ENCODE data around the gene BSN. TPM values are rescaled to one million over a fixed set of nuclear protein-coding genes. Genes with fewer than 3 reads are reported as not detected.

The BSN gene
- total RNA-seq, 1 experiment from 2014 or later = 0.17 TPM

DNA sequence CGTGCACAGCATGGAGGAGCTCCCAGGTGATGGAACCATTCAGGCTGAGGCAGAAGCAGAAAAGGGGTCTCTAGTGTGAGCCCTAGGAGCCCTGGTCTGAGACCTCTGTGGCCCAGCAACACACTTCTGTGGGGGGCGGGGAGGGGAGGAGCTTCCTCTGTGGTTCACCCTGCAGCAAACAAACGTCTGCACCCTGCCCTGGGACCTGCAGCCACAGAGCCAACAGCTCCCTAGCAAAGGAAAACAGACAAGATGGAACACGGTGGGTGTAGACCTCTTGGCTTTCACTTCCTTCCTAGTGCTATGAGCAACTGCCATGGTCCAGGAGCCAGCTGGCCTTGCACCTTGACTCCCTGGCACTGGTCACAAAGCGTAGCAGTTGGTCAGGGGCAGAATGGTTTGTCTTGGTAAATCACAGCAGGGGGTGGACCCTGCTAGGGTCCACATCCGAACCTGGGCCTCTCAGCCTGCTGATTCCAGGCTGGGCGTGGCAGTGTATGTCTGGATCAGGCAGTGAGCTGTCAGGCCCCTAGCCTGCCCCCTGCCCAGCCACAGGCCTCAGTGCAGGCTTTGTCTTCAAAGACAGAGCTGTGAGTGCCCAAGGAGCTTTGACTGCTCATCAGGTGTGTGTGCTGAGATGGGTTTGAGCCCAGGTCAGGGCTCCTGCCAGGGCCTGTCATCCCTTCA is 158.5 kb downstream of the BSN start:
- DNase-seq (ENCODE audit: low read depth) = no peak

DNA sequence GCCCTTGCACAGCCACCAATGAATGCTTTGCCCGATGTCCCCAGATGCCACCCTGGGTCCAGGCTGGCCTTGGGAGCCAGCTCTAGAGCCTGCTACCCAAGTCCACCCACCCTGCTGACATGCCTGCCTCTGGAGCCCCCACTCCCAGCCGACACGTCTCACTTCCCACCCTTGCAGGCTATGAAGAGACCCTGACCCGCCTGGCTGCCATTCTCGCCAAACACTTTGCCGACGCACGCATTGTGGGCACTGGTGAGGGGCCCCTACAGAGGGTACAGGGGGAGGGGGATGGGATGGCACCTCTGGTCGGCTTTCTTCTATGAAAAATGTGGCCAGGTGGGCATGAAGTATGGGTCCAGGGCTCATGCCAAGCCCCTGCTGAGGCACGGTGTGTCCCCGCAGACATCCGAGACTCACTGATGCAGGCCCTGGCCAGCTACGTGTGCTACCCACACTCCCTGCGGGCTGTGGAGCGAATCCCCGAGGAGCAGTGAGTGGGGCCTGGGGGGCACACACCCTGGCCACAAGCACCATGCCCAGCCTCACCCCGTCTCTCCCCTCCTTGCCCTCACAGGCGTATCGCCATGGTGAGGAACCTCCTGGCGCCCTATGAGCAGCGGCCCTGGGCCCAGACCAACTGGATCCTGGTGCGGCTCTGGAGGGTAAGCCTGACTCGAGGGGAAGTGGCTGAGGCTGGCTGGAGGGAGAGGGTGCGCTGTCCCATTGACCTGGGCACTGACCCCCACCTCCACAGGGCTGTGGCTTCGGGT is 159.2 kb downstream of the BSN start:
- DNase-seq (ENCODE audit: low read depth) = no peak

DNA sequence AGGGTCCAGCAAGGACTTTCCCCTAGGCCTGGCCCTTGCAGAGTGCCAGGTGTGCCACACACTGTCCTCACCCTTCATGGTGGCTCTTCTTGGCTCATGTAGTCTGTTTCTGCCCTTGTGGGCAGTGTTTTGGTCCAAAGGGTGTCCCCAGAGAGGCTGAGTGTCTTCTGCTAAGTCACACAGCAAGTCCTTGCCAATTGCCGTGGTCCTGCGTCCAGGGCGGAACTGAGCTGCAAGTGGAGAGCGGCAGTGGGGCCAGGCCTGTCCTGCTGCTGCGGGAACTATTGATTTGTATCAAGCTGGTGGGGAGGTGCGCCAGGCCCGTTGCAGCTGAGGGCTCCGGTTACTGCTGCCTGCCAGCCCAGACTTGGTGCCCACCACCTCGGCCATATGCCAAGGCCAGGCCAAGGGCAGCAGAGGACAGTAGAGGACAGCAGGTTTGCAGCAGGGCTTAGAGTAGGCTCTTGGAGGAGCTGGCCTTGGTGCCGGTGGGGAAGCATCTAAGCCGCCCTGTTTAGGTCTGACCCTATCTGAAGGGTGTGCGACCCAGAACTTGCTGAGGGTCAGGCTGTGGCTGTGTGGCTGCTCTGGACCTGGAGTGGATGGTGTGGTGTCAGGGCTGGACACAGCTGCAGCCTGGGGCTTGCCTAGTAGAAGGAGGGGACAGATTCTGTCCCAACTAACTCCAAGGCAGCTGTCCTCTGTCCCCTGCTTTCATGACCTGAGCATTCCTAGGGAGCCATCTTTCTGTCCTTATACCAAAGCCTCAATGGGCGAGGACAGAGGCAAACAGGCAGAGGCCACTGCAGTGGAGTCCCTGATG is 160.7 kb downstream of the BSN start:
- no peak for DNase-seq (ENCODE audit: low read depth)

DNA sequence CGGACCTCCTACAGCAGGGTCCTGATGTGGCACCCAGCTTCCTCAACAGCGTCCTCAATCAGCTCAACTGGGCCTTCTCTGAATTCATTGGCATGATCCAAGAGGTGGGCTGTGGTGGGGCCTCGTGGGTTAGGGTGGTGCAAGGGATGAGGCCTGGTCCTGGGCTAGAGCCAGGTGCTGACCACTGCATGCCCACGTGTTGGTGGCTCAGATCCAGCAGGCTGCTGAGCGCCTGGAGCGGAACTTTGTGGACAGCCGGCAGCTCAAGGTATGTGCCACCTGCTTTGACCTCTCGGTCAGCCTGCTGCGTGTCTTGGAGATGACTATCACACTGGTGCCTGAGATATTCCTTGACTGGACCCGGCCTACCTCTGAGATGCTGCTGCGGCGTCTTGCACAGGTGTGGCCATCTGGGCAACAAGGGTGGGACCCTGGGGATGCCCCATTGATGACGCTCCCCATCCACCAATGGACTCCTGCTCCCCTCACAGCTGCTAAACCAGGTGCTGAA is 161.4 kb downstream of the BSN start:
- no peak for DNase-seq (ENCODE audit: low read depth)

DNA sequence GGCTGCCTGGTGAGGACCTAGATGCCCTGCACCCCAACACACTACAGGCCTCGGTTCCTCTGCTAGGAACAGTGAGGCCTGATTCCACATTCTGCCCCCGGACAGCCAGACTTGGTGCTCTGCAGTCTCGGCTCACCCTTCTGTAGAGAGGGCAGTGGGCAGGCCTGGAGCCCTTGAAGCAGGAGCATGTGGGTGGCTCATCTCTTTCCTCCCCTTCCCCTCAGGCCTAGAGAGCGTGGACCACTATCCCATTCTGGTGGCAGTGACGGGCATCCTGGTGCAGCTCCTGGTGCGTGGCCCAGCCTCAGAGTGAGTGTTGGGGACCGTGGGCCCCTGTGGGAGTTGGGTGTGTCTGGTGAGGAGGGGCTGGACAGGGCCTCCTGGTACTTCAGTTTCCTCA is 161.9 kb downstream of the BSN start:
- DNase-seq (ENCODE audit: low read depth) = no peak

DNA sequence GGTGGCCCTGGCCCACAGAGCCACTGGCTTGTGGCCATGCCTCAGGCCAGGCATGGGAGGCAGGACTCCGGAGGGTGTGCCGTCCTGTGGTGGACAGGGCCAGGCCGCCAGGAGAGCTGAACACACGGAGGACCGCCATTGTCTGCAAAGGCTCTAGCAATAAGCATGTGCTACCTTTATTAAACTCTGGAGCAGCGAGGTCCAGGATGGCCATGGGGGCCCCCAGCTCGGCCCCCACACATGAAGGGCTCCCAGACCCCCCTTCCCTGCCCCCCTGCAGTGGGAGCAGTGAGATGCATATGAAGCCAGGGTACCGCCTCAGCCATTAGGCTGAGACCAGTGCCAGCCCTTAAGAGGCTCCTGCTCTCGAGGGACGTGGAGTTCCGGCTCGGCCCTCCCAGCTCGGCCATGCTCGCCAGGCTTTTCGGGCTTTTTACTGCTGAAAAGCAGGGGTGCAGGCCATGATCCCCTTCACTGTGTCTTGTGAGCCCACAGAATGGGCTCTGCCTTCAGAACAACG is 162.5 kb downstream of the BSN start:
- no peak for DNase-seq (ENCODE audit: low read depth)

DNA sequence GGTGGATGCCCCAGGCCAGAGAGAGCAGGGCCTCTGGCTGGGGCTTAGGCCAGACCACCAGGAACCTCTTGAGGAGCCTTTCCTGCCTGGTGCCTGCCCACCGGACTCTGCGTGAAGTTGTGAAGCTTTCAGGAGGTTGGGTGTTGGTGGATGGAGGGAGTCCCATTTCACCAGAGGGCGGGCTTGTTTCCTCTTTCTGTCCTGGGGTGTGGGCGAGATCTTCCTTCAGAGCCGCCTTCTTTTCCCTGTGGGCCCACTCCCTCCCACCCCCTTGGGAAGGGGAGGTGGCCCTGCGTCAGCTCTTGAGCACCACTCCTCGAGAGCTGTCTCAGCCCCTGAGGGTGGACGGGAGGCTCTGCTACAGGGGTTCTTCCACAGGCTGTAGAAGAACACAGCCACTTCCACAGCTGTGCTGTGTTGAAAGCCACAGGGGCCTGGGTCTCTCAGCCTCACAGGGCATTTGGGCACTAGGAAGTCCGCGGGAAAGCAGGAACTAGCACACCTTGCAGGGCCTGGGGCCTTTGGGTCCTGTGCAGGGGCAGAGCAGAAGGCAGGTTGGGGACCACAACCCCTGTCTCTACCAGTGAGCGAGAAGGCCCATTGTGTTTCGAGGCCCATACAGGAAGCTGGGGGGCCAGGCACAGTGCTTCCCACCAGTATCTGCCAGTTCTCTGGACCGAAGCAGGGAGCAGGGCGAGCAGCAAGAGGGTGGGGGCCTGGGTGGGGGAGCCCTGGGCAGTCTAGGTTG is 163.1 kb downstream of the BSN start:
- DNase-seq (ENCODE audit: low read depth) = no peak

DNA sequence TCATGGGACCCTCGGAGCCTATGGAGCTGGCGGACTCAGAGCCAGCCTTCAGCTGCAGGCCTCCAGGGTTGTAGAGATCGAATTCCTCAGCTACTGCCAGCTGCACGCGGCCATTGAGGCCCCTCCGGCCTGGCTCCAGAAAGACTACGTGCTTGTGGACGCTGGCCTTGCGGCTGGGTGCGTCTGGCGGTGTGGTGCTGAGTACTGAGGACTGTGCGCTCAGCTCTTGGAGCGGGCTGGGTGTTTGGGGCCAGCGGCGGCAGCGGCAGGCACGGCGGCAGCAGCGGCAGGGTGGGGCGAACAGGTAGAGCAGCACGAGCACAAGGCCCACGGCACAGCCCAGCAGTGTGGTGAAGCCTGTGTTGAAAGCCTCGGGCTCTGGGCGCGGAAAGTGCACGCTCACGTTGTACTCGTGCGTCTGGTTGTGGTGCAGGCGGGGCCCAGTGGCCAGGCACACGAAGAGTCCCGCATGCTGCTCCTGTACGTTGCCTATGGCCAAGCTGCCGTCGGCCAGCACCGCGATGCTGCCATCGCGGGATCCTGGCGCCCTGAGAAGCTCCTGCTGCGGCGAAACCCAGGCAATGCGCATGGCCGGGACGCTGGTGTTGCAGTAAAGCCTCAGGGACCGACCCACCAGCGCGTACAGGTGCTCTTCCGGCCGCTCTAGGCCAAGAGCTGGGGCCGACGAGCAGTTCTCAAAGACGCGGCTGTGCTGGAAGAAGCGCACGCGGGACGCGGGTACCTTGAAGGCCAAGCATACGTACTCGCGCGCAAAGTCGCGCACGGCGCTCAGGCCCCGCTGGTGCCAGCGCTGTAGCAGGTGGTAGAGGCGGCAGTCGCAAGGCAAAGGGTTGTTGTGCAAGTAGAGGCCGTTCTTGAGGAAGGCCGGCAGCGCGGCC is 163.9 kb downstream of the BSN start:
- no peak for DNase-seq (ENCODE audit: low read depth)

DNA sequence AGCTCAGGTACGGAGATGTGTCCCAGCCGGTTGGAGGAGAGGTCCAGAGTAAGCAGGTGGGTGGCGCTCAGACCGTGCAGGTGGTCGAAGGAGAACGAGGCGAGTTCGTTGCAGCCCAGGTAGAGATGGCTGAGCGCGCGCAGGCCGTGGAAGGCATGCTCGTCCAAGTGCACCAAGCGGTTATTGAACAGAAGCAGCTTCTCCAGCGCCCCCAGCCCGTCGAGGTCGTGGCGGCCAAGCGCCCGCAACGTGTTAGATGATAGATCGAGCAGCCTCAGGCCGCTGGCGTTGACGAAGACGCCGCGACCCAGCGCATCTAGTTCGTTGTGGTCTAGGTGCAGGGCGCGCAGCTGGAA is 164.6 kb downstream of the BSN start:
- DNase-seq (ENCODE audit: low read depth) = no peak

DNA sequence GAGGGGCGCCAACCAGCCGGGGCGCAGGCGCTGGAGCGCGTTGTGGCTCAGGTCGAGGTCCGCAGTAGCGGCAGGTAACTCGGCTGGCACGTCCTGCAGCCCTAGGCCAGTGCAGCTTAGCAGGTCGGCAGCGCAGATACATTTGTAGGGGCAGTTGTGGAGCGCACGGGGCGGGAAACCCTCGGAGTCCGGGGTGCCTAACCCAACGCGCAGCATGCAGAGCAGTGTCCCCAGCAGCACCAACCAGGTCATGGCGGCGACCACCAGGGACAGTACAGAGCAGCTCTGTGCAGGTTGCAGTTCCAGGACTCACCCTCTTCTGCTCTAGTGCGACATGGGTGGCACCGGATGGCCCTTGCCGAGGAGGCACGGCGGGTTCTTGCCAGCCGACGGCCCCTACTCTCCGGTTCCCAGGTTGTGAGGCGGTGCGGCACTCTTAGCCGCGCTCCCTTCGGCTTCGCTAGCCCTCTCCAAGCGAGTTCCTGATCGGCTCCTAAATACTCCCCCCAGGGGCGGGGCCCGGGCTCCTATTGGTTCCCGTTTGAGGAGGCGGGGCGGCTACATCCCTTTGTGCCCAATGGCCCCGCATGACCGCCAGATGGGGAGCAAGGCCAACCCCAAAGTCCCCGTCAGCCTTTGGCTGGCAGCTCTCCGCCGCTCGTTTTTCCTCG is 165.1 kb downstream of the BSN start, which contains the start of gene AMIGO3:
Gene AMIGO3, minus strand, starts transcription at position 471 of the 671 bp plus-strand sequence. Its CDS starts 219 bp downstream, at position 252.
- DNase-seq (ENCODE audit: low read depth) = peak; percentile 88

Other genes starting within 250 kb of the BSN start
- gene USP4, start 214.4 kb upstream of the BSN start, total RNA-seq (2014; rRNA removed) = 8.5 and 11.0 TPM in 2 replicates
- 377 and 434 TPM in 2 replicates for gene GPX1, start 196.1 kb upstream of the BSN start, total RNA-seq (2014; rRNA removed)
- 706 and 885 TPM in 2 replicates for gene RHOA, start 142.5 kb upstream of the BSN start, total RNA-seq (2014; rRNA removed)
- gene TCTA, start 142.1 kb upstream of the BSN start, total RNA-seq (2014; rRNA removed) = 43.2 and 50.1 TPM in 2 replicates
- gene AMT, start 132.0 kb upstream of the BSN start, total RNA-seq (2014; rRNA removed) = 0.11 and 0.71 TPM in 2 replicates
- gene NICN1, start 125.2 kb upstream of the BSN start, total RNA-seq (2014; rRNA removed) = 3.4 and 7.2 TPM in 2 replicates
- gene DAG1, start 84.2 kb upstream of the BSN start, total RNA-seq (2014; rRNA removed) = 60.9 and 90.8 TPM in 2 replicates
- gene APEH, start 119.9 kb downstream of the BSN start, total RNA-seq (2014; rRNA removed) = 152 and 157 TPM in 2 replicates
- gene MST1, start 135.0 kb downstream of the BSN start, total RNA-seq (2014; rRNA removed) = 7.5 and 7.7 TPM in 2 replicates
- 19.6 and 21.2 TPM in 2 replicates for gene RNF123, start 135.1 kb downstream of the BSN start, total RNA-seq (2014; rRNA removed)
- 1.9 and 2.3 TPM in 2 replicates for gene AMIGO3, start 165.2 kb downstream of the BSN start, total RNA-seq (2014; rRNA removed)
- 38.8 and 40.1 TPM in 2 replicates for gene GMPPB, start 169.5 kb downstream of the BSN start, total RNA-seq (2014; rRNA removed)
- gene IP6K1, start 232.1 kb downstream of the BSN start, total RNA-seq (2014; rRNA removed) = 22.1 and 26.6 TPM in 2 replicates
- not detected in 2 replicates for gene CDHR4, start 245.4 kb downstream of the BSN start, total RNA-seq (2014; rRNA removed)
- gene INKA1, start 248.8 kb downstream of the BSN start, total RNA-seq (2014; rRNA removed) = 3.9 and 4.7 TPM in 2 replicates